ACHN (cell line): ENCODE measurements around the gene MACF1.
A peak's percentile ranks its signal among the peaks of the same experiment; 100 is the strongest.

Experiments
- DNase-seq: peaks from one replicate; pipeline ENCODE4 v3.0.0-alpha.2; 2015
- in situ Hi-C: cut with HindIII; loops from 2 replicates; pipeline ENCODE4 v1.10.0; 2017; ENCODE audit warnings: low sequenced_read_pairs, low pct_ligation_motif_present, low pct_unique_long_range_greater_than_20kb

Gene MACF1

DNA sequence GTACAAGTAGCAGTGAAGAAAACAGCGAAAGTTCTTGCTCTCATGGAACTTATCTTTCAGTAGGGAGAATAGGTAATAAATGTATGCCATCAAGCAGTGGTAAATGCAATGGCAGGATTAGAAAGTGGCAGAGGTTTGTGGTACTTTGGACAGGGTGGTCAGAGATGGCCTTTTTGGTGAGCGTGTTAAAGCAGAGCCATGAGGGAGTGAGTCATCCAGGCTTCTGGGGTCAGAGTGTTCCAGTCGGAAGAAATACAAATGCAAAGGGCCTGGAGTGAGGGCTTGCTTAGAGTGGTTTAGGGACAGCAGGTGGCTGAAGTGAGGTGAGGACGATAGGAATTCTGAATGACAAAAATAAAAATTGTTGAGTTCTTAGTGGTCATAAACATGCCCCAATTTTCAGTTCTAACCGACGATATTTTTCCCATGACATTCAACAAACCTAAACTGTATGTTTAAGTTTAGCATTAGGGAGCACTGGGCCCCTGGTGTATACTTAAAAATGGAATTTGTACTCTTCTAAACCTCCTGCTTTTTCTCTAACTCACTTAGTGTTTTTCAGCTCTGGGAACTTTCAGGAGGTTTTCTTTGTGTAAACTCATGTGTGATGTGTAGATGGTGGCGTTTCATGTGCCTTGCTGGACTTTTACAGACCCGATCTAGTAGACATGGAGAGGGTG, 78.2 kb downstream of the MACF1 start:
- in situ Hi-C loops, result no loop called here
- no peak for DNase-seq

DNA sequence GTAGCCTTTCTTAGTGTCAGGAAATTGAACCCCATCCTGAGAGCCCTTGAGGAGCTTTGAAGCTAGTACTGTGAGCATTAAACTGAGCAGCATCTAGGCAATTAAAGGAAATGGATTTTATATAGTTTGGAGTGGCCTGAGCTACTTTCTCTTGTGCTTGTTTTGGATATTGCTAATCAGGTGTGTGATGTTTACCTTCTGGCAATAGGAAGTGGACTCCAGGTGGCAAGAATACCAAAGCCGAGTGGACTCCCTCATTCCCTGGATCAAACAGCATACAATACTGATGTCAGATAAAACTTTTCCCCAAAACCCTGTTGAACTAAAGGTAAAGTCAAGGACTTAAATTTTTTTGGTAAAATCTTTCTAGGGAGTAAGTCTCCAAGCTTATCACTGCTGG, 79.4 kb downstream of the MACF1 start:
- DNase-seq, result no peak
- in situ Hi-C loops, result no loop called here

DNA sequence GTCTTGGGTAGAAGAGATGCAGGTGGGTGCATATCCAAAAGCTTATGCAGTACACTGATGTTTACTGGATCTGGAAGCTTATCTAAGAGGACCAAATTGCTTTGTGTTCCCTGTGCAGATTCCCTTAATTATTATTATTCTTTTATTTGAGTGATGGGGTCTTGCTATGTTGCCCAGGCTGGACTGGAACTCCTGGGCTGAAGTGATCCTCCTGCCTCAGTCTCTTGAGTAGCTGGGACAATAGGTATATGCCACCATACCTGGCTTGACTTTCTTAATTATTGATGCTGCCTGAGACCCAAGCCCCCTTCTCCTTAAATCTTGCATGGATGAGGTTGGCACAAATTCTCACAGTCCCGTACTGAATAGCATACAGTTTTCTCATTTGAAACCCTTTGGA, 83.0 kb downstream of the MACF1 start:
- DNase-seq, result no peak
- in situ Hi-C loops, result no loop called here

DNA sequence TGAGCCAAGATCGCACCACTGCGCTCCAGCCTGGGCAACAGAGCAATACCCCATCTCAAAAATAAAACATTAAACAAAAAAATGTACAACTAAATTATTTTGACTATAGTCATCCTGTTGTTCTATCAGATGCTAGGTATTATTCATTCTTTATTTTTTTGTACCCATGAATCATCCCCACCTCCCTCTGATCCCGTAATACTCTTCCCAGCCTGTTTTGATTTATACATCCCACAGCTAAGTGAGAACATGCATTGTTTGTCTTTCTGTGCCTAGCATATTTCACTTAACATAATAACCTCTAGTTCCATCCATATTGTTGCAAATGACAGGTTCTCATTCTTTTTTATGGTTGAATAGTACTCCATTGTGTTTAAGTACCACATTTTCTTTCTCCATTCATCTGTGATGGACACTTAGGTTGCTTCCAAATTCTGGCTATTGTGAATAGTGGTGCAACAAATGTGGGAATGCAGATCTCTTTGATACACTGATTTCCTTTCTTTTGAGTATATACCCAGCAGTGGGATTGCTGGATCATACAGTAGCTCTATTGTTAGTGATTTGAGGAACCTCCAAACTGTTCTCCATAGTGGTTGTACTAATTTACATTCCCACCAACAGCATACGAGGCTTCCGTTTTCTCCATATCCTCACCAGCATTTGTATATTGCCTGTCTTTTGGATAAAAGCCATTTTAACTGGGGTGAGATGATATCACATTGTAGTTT, 84.4 kb downstream of the MACF1 start:
- in situ Hi-C loops, result no loop called here
- DNase-seq, result no peak

DNA sequence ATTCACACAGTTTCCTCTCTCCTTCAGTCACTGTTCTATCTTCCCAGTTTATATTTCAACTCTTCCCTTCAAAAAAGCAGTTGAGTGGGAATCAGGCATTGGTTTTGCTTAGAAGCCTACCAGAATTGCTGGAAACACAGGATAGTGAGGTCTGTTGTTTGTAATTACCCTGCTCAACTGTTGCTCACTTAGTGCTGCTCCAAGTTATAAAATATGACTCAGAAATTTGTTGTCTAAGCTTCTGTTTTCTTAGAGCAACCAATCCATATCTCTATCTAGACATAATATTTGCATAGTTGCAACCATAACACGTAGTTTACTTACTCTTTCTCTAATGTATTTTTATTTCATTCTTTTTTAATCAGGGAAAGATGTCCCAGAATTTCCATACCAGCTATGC, 87.9 kb downstream of the MACF1 start:
- DNase-seq, result no peak
- in situ Hi-C loops, result no loop called here

DNA sequence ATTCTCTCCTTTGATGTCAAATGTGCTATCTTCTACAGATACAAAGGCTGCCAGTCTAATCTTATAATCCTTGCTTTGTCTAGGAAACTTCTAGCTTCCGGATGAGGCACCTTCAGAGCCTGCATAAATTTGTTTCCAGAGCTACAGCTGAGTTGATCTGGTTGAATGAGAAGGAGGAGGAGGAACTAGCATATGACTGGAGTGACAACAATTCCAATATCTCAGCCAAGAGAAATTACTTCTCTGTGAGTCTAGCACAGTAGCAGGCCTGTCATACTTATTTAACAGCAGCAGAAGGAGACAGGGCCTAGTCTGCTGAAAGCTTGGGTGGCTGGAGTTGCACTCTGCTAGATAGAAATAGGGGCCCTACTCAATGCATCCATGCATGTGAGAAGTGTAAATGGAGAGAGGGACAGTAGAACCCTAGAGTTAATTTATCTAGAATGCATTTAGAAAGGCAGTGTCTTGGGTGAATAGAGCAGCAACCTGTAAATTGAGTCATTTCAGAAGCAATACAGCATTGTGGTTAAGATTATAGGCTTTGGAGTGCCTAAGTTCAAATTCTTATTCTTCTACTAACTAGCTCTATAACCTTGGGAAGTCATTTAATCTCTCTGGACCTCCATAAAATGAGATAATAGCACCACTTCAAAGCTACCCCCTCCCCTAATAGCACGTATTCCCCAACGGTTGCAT, 89.0 kb downstream of the MACF1 start:
- peak; percentile 23 for DNase-seq
- in situ Hi-C loops, result no loop called here

DNA sequence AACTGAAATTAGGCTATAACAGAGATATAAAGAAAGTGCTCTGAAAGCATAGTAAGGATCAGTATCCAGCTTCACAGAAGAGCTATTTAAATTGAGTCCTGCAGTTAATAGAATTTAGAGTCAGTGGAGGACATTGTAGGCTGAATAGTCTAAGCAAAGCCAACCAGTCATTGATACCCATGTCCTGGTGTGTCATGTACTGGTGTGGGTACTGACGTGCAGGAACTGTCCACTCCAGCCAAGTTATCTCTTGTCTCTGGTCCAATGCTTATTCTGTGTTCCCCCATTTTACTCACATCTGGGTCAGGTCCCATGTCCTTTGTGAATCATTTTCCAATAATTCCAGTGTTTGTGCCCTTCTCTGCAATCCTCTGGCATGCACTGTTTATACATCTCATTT, 90.0 kb downstream of the MACF1 start:
- in situ Hi-C loops, result no loop called here

DNA sequence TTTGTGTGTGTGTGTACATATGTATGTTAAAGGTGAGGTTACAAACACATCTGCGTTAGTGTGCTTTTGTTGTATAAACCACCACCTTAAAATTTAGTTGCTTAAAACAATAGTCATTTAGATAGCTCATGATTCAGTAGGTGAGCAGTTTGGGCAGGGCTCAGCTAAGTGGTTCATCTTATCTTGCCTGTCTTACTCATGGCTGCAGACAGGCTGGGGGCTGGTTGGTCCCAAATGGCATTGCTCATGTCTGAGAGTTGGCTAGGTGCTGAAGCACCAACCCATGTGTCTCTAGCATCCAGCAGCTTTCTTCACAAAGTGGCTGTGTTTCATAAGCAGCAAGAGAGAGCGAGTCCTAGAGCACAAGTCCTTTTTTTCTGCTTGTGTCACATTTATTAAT, 91.4 kb downstream of the MACF1 start:
- DNase-seq, result no peak
- in situ Hi-C loops, result no loop called here

More for the DNA sequence above, 90.0 kb downstream of the MACF1 start:
- no peak for DNase-seq

DNA sequence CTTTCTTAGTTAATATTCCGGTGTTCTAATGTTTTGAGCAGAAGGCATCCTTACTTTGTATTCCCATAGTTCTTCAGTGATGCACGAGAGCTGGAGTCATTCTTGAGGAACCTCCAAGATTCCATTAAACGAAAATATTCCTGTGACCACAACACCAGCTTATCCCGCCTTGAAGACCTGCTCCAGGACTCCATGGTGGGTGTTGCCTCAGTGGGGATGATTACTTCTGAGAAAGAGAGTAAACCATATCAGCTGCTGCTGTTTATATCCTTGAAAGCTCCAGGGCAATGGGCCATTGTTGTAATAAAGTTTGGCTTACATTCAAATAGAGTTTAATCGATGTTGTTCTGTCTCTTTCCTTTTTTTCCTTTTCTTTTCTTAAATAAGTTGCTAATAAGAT, 93.1 kb downstream of the MACF1 start:
- in situ Hi-C loops, result no loop called here
- DNase-seq, result no peak

DNA sequence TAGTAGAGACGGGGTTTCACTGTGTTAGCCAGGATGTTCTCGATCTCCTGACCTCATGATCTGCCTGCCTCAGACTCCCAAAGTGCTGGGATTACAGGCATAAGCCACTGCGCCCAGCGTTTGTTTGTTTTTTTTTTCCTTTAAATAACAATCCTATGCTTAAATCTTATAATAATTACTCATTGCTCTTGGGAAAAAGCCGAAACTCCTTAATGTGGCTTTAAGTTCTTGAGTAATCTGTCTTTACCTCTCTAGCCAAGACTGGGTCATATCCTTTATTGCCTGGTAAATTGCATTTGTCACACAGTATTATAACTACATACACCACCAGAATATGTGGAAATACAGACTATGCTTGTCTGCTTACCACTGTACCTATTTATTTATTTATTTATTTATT, 97.1 kb downstream of the MACF1 start:
- in situ Hi-C loops, result no loop called here
- DNase-seq, result no peak

DNA sequence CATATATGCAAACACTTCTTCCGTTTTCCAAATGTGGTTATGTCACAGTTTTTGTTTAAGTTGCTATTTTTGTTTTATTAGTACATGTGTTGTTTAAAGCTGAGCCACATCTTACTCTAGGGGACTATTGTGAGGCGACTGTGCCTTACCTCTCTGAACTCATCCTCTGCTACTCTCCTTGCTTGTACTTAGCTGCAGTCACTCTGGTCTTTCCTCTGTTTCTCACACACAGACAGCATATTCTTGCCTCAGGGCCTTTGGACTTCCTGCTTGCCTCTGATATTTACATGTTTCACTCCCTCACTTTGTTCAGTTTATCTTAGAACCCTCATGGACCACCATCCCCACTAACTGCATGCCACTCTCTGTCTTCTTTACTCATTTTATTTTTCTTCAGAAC, 101.1 kb downstream of the MACF1 start:
- in situ Hi-C loops, result no loop called here
- DNase-seq, result no peak

DNA sequence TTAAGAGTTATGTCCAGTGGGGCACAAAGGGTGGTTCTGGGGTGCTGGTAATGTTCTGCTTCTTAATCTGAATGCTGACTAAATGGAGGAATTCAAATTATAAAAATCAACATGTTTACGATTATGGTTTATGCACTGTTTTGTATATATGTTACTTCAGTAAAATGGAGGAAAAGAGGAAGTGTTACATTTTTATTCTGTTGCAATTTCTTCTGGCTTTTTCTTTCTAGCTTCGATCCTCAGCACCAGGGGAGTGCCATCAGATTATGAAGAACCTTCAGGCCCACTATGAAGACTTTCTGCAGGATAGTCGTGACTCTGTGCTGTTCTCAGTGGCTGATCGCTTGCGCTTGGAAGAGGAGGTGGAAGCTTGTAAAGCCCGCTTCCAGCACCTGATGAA, 105.5 kb downstream of the MACF1 start:
- no peak for DNase-seq
- in situ Hi-C loops, result no loop called here

DNA sequence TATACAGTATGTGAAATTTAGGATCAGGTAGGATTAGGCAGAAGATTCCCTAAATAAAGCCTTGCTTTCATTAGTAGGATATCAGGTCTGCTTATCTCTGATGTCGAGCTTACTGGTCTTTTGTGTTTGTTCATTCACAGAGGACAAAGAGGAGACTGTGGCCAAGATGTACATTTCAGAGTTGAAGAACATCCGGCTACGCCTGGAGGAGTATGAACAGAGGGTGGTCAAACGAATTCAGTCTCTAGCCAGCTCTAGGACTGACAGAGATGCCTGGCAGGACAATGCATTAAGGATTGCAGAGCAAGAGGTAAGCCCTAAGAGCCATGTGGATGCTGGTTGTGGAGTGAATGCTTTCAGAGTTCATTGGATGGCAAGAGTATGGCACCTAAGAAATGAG, 106.2 kb downstream of the MACF1 start:
- in situ Hi-C loops, result no loop called here
- DNase-seq, result no peak

DNA sequence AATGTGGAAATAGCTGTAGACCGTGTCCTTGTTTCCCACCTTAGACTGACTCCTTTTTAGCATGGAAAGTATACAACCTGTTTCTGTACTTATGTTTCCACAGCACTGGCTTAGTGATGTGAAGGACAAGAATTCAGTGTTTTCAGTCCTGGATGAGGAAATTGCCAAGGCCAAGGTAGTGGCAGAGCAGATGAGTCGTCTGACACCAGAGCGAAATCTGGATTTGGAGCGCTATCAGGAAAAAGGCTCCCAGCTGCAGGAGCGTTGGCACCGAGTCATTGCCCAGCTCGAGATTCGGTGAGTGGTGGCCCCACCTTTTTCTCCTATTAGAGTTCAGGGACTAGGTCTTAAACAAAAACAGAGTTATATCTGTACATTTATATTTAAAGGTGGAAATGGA, 112.6 kb downstream of the MACF1 start:
- in situ Hi-C loops, result no loop called here
- no peak for DNase-seq

DNA sequence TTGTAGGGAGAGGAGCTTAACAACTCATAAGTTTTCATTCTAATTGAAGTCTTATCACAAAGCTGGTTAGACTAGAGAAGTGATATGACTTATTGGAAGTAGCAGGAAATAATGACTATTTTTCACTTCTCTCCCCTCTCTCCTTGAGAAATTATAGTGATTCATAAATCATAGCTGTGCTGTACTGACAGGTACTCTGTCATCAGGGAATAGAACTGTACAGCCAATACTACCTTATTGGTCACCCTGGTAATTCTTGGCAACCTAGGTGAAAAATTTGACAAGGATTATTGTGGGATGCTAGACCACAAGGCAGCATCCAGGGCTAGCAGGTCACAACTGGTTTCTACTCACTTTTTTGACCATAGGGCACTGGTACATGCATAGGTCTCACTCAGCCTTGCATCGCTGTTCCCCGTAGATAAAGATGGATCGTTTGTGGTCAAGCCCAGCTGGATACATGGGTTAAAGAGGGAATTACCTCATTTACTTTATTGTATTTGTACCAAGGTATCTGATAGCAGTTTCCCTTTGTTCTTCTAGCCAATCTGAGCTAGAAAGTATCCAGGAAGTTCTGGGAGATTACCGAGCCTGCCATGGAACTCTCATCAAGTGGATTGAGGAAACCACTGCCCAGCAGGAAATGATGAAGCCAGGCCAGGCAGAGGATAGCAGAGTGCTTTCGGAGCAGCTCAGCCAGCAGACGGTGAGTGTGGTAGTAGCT, 113.6 kb downstream of the MACF1 start:
- in situ Hi-C loops, result no loop called here
- DNase-seq, result no peak

DNA sequence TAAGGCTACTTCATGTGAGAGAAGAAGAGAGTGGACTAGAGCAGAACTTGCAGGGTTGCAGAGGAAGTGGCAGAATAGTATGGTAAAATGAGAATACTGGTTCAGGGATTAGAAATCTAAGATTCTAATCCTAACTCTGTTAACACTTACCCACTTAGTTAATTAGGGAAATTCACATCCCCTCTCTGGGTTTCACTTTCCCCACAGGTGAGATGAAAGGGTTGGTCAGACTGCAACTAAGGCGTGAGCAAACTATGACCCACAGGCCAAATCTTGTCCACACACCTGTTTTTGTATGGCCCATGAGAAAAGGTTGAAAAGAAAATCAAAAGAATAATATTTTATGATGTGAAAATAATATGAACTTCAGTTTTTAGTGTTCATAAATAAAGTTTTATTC, 117.5 kb downstream of the MACF1 start:
- in situ Hi-C loops, result no loop called here
- no peak for DNase-seq

DNA sequence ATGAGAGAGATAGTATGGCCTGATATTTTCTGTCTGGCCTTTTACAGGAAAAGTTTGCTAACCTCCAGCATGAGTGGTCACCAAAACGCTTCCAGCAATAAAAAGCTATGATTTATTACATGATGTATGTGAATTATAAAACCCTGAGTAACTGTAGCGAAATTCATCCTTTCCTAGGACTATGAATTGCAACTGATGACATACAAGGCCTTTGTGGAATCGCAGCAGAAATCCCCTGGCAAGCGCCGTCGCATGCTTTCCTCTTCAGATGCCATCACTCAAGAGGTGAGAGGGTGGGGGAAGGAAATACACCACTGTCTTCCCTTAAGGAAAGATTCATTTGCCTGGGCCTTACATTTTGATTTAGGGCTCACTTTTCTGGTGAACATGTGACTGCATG, 117.9 kb downstream of the MACF1 start:
- DNase-seq, result no peak
- in situ Hi-C loops, result no loop called here

DNA sequence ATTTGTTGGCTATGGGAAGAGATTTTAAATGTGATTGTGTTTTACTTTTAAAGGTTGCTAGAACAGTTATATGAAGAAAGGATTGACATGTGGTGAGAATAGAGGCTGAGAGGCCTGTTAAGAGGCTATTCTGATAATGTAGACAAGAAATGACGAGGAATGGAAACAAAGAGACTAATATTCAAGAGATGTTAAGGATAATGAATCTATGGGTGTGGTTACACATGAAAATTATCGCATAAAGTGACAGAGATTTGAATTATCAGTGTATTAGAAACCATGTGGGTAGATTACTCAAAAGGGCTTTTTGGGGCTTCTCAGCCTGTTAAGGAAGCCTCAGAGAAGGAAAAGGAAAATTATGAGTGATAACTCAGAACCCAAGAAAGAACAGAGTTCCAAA, 120.4 kb downstream of the MACF1 start:
- in situ Hi-C loops, result no loop called here
- DNase-seq, result no peak

DNA sequence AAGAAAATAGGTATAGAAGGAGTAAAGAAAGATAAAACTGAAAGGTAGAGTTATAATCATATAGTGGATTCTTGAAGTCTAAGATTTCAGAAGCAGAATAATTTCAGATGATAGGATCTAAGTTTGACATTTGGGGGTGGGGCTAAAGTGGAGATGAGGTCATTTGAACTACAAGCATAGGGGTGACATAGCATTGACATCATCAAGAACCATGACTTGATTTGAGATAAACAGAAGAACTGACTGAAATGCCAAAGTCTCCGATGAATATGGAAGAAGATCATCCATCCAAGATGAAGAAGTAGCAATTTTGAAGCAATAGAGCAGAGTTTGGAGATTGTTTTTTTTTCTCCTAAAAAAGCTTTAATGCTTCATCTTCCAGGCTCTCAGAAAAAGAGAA, 122.3 kb downstream of the MACF1 start:
- in situ Hi-C loops, result no loop called here
- DNase-seq, result no peak
